Lower leg skin (tissue), 4 donors: ENCODE results near the gene TMCO4. TPM values are rescaled to one million over a fixed set of nuclear protein-coding genes. Genes with fewer than 3 reads are reported as not detected.

Experiments used
- DNase-seq, 2 donors: peaks; one replicate each; pipeline ENCODE4 v3.0.0-alpha.2; 2019; ENCODE audit warnings: low spot score in 2 of 2
- H3K4me3 ChIP-seq: fragments of 200-600 bp; sonication (generic); 2 replicates; pipeline ENCODE4 v1.5.1; 2017; ENCODE audit warnings: mild to moderate bottlenecking, low read depth; ENCODE audit not compliant: poor library complexity, severe bottlenecking
- POLR2A ChIP-seq, 2 donors: fragments of 450-650 bp; IDR thresholded peaks; one replicate each; pipeline ENCODE4 v1.6.1; 2016 to 2017; ENCODE audit warnings: antibody characterized with exemption in 2 of 2, mild to moderate bottlenecking in 1 of 2, moderate library complexity in 1 of 2
- WGBS, 2 donors: methylation state at CpG; one replicate each; pipeline ENCODE4 v1.1.5; 2018; 5-methylcytosine and 5-hydroxymethylcytosine counted together
- intact Hi-C: fragments of 100-400 bp; cut with DNase I; formaldehyde crosslinking; loops from one replicate; pipeline ENCODE4 v1.15.0; 2023; ENCODE audit warnings: low total_unique reads
- total RNA-seq, 4 donors: library from RNA; depleted of rRNA; stranded (reverse); fragments of >200 nt; gene quantifications; one replicate each; pipeline ENCODE4 v1.1.0, GENCODE V29; 2016
- TF ChIP-seq, protein P1 (sequence below), 3 donors: fragments of 450-650 bp; IDR thresholded peaks; one replicate each; pipeline ENCODE4 v1.5.1; 2016; ENCODE audit warnings: antibody characterized with exemption in 3 of 3, mild to moderate bottlenecking in 3 of 3, moderate library complexity in 2 of 3

The TMCO4 gene
- total RNA-seq, 4 donors from 2014 or later, result 10.6 to 26.7 (median 18.7) TPM

DNA sequence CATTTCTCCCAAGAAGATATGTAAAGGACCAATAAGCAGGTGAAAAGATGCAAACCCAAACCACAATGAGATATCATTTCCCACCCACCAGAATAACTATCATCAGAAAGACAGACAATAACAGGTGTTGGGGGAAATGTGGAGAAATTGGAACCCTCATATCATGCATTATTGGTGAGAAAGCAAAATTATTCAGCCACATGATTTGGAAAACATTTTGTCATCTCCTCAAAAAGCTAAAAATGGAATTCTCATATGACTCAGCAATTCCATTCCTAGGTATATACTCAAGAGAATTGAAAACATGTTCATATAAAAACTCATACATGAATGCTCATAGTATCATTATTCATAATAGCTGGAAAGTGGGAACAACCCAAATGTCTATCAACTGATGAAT is 40.5 kb upstream of the TMCO4 start:
- TF ChIP-seq POLR2A (IDR thresholded peaks at IDR 0.05), result no peak
- TF ChIP-seq, protein P1, sequence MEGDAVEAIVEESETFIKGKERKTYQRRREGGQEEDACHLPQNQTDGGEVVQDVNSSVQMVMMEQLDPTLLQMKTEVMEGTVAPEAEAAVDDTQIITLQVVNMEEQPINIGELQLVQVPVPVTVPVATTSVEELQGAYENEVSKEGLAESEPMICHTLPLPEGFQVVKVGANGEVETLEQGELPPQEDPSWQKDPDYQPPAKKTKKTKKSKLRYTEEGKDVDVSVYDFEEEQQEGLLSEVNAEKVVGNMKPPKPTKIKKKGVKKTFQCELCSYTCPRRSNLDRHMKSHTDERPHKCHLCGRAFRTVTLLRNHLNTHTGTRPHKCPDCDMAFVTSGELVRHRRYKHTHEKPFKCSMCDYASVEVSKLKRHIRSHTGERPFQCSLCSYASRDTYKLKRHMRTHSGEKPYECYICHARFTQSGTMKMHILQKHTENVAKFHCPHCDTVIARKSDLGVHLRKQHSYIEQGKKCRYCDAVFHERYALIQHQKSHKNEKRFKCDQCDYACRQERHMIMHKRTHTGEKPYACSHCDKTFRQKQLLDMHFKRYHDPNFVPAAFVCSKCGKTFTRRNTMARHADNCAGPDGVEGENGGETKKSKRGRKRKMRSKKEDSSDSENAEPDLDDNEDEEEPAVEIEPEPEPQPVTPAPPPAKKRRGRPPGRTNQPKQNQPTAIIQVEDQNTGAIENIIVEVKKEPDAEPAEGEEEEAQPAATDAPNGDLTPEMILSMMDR (IDR thresholded peaks at IDR 0.05), result no peak
- H3K4me3 ChIP-seq, result no peak overlapping the region
- no peak for DNase-seq
- intact Hi-C loops, result no loop called here

DNA sequence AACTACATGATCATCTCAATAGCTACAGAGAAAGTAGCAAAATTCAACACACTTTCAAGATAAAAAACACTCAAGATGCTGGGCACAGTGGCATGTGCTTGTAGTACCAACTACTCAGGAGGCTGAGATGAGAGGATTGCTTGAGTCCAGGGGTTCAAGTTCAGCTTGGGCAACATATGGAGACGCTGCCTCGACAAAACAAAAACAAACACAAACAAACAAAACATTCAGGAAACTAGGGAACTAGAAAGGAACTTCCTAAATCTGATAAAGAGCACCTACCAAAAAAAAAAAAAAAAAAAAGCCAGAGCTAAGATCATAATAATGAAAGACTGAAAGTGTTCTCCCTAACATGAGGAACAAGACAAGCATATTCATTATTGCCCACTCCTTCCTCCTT is 38.1 kb upstream of the TMCO4 start:
- 67% methylated on average over 2 of the region's 2 CpGs for WGBS, 2 donors
- TF ChIP-seq, protein P1 (IDR thresholded peaks at IDR 0.05), result no peak
- no peak for TF ChIP-seq POLR2A (IDR thresholded peaks at IDR 0.05)
- intact Hi-C loops, result no loop called here
- no peak overlapping the region for H3K4me3 ChIP-seq
- DNase-seq, result no peak

DNA sequence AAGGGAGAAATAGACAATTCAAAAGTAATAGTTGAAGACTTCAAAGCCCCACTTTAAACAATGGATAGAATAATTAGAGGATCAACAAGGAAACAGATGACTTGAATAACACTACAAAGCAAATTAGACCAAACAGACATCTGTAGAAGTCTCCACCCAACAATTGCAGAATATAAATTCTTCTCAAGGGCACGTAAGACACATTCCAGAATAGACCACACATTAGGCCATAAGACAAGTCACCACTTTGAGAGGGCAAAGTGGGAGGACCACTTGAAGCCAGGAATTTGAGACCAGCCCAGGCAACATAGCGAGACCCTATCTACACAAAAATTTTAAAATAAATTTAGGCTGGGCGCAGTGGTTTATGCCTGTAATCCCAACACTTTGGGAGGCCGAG is 35.9 kb upstream of the TMCO4 start:
- TF ChIP-seq, protein P1 (IDR thresholded peaks at IDR 0.05), result no peak
- TF ChIP-seq POLR2A (IDR thresholded peaks at IDR 0.05), result no peak
- intact Hi-C loops, result no loop called here
- DNase-seq, result no peak
- no peak overlapping the region for H3K4me3 ChIP-seq
- WGBS, 2 donors, result 78 to 84% methylated on average over 4 of the region's 4 CpGs

DNA sequence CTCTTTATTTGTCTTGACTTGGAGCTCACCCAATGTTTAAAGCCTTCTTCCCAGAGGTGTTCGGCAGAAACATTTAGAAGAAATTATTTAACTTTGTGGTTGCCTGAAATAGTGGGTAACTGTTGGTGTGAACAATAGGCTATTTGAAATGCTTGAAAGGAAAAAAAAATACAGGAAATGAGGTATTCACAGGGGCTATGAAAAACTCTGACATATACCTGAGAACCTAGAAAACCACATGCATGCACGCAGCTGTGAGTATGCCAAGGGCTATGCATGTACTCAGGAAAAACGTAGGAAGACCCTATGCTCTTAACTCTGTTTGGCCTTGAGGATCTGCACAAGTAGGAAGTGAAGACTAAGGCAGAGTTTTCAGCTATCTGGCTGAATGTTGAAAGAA is 31.7 kb upstream of the TMCO4 start:
- WGBS, 2 donors, result 71 to 82% methylated on average over 3 of the region's 3 CpGs
- no peak for TF ChIP-seq POLR2A (IDR thresholded peaks at IDR 0.05)
- TF ChIP-seq, protein P1 (IDR thresholded peaks at IDR 0.05), result no peak
- intact Hi-C loops, result no loop called here
- no peak overlapping the region for H3K4me3 ChIP-seq
- DNase-seq, result no peak

DNA sequence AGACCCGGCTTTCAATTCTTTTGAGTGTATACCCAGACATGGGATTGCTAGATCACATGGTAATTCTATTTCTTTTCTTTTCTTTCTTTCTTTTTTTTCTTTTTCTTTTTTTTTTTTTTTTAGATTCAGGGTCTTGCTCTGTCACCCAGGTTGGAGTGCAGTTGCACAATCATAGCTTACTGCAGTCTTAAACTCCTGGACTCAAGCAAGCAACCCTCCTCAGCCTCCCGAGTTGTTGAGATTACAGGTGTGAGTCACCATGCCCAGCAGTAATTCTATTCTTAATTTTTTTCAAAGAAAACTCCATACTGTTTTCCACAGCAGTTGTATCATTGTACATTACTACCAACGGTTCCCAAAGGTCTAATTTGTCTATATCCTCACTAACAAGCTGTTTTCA is 28.8 kb upstream of the TMCO4 start:
- intact Hi-C loops, result no loop called here
- TF ChIP-seq, protein P1 (IDR thresholded peaks at IDR 0.05), result no peak
- no peak for TF ChIP-seq POLR2A (IDR thresholded peaks at IDR 0.05)
- no peak overlapping the region for H3K4me3 ChIP-seq
- 74 to 77% methylated on average over 3 of the region's 3 CpGs for whole genome bisulfite sequencing, 2 donors
- DNase-seq, result no peak

DNA sequence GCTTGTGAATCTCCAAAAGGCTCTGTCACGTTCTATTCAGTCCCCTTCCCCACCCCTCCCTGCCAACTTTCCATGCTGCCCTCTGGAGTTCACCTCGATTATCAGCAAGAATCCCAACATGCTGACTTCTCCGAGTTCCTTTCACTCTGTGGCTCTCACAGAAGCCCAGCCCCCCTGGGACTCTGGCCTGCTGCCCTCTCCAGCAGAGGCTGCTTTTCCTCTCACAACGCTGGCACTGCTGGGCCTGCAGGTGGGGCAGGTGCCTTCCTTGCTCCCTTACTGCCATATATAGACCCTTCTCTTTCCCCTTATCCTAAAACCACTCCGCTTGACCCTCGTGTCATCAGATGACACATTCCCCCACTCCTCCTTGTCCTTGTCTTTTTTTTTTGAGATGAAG is 25.6 kb upstream of the TMCO4 start:
- no peak for DNase-seq
- no peak overlapping the region for H3K4me3 ChIP-seq
- intact Hi-C loops, result no loop called here
- 34 to 40% methylated on average over 6 of the region's 6 CpGs for WGBS, 2 donors
- TF ChIP-seq POLR2A (IDR thresholded peaks at IDR 0.05), result no peak
- TF ChIP-seq, protein P1 (IDR thresholded peaks at IDR 0.05), result no peak
